ENCODE data around the gene DMXL2.
"Not testable (repeated sequence)": the region's sequence is repeated elsewhere in the genome, so short reads cannot be mapped to it uniquely, and the experiment has no call there.

The DMXL2 gene

DNA sequence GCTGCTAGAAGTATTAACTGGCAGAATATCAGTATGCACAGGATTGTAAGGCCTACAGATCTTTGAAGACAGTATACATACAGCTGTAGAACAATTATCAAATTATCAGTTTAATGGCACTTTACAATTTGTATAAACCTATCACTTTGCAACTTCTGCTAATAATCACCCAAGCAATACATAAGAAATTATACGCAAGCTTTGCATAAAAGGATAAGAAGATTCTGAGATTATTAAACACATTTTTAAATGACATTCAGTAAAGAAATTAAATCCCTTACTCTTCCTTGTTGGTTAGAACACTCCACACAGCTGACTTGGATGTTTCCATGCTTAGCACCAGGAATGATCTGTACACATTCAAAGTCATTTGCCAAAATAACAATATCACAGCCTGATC is 46.8 kb downstream of the DMXL2 start:
- Histone ChIP-seq H3K4me3 (ENCODE audit: low read length) (no peak overlapping the region), H3K4me1 (ENCODE audit: insufficient read depth, low read length) (no peaks in the 10 kb centered on the region), H3K27me3 (ENCODE audit: insufficient read depth, low read length) (no peaks in the 10 kb centered on the region), H3K9ac (ENCODE audit: low read depth, low read length) (no peak overlapping the region), H3K36me3 (ENCODE audit: insufficient read depth, low read length) (no peaks in the 10 kb centered on the region), H3K9me3 (ENCODE audit: insufficient read depth, low read depth, low read length) (no peaks in the 10 kb centered on the region), H3K27ac (ENCODE audit: low read depth, low read length) (no peak overlapping the region)
- no CpG with 5 or more reads among the region's 1 CpG for WGBS

- H3K9ac ChIP-seq (ENCODE audit: low read depth, low read length); H3K4me1 ChIP-seq (ENCODE audit: insufficient read depth, low read length); H3K27me3 ChIP-seq (ENCODE audit: insufficient read depth, low read length); H3K27ac ChIP-seq (ENCODE audit: low read depth, low read length); H3K4me3 ChIP-seq (ENCODE audit: low read length); H3K36me3 ChIP-seq (ENCODE audit: insufficient read depth, low read length); H3K9me3 ChIP-seq (ENCODE audit: insufficient read depth, low read depth, low read length): not testable (repeated sequence)
- WGBS, result 89% methylated on average over 2 of the region's 2 CpGs
These were observed 49.2 kb downstream of the DMXL2 start for GRCh38 chr15:51573352-51573751.

DNA sequence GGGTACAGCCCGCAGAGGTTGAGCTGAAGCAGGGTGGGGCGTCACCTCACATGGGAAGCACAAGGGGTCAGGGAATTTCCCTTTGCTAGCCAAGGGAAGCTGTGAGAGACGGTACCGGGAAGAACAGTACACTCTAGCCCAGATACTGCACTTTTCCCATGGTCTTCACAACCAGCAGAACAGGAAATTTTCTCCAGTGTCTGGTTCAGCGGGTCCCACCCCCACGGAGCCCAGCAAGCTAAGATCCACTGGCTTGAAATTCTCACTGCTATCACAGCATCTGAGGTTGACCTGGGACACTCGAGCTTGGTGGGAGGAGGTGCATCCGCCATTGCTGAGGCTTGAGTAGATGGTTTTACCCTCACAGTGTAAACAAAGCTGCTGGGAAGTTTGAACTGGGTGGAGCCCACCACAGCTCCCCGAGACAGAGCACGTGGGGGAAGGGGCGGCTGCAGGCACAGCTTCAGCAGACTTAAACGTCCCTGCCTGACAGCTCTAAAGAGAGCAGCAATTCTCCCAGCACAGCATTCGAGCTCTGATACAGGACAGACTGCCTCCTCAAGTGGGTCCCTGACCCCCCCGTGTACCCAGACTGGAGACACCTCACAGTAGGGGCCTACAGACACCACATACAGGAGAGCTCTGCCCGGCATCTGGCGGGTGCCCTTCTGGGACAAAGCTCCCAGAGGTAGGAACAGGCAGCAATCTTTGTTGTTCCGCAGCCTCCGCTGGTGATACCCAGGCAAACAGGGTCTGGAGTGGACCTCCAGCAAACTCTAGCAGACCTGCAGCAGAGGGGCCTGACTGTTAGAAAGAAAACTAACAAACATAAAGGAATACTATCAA is 53.4 kb downstream of the DMXL2 start:
- 73% methylated on average over 18 of the region's 18 CpGs for WGBS
- not testable (repeated sequence) for H3K9me3 ChIP-seq (ENCODE audit: insufficient read depth, low read depth, low read length); H3K27me3 ChIP-seq (ENCODE audit: insufficient read depth, low read length); H3K4me3 ChIP-seq (ENCODE audit: low read length); H3K27ac ChIP-seq (ENCODE audit: low read depth, low read length); H3K4me1 ChIP-seq (ENCODE audit: insufficient read depth, low read length); H3K9ac ChIP-seq (ENCODE audit: low read depth, low read length); H3K36me3 ChIP-seq (ENCODE audit: insufficient read depth, low read length)

DNA sequence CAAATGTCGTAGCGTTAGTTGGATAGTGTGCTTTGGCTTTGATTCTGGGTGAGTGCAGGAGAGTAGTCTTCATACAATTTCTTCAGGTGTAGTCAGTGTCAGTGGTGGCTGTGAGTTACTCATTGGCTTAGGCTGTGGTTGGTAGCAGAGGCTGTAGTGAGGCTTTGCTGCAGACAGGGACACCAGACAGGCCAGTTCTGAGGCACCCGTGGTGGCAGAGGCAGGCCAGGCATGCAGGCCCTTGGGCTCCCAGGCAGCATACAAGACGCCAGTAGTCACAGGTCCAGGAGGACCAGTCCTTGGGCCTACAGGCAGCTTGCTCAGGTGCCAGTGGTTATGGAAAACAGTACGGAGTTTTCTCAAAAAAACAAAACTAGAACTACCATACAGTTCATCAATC is 61.3 kb downstream of the DMXL2 start:
- no peak overlapping the region for H3K4me3 ChIP-seq (ENCODE audit: low read length)
- no peaks in the 10 kb centered on the region for H3K27me3 ChIP-seq (ENCODE audit: insufficient read depth, low read length)
- no peaks in the 10 kb centered on the region for H3K36me3 ChIP-seq (ENCODE audit: insufficient read depth, low read length)
- H3K9ac ChIP-seq (ENCODE audit: low read depth, low read length), result no peak overlapping the region
- WGBS, result 90% methylated on average over 4 of the region's 5 CpGs
- no peaks in the 10 kb centered on the region for H3K9me3 ChIP-seq (ENCODE audit: insufficient read depth, low read depth, low read length)
- no peaks in the 10 kb centered on the region for H3K4me1 ChIP-seq (ENCODE audit: insufficient read depth, low read length)
- no peak overlapping the region for H3K27ac ChIP-seq (ENCODE audit: low read depth, low read length)

DNA sequence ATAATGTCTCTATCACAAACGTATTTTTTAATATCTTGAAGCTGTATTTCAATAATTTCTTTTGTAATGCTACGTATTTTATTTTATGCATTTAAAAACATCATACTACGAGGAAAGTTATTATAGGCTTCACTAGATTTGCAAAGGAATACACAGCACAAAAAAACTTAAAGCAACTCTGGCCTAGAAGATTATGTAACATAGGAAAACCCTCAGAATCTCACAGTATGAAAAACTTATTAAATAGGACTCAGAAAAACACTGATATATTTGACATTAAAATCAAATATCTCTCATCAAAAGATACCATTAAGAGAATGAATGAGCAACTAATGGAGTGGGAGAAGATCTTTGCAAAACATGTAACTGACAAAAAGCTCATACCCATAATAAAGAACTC is 63.7 kb downstream of the DMXL2 start:
- no peaks in the 10 kb centered on the region for H3K9me3 ChIP-seq (ENCODE audit: insufficient read depth, low read depth, low read length)
- no peak overlapping the region for H3K27ac ChIP-seq (ENCODE audit: low read depth, low read length)
- no peaks in the 10 kb centered on the region for H3K27me3 ChIP-seq (ENCODE audit: insufficient read depth, low read length)
- no peak overlapping the region for H3K4me3 ChIP-seq (ENCODE audit: low read length)
- no peak overlapping the region for H3K9ac ChIP-seq (ENCODE audit: low read depth, low read length)
- H3K4me1 ChIP-seq (ENCODE audit: insufficient read depth, low read length), result no peaks in the 10 kb centered on the region
- no peaks in the 10 kb centered on the region for H3K36me3 ChIP-seq (ENCODE audit: insufficient read depth, low read length)
- 67% methylated on average over 1 of the region's 3 CpGs for WGBS

DNA sequence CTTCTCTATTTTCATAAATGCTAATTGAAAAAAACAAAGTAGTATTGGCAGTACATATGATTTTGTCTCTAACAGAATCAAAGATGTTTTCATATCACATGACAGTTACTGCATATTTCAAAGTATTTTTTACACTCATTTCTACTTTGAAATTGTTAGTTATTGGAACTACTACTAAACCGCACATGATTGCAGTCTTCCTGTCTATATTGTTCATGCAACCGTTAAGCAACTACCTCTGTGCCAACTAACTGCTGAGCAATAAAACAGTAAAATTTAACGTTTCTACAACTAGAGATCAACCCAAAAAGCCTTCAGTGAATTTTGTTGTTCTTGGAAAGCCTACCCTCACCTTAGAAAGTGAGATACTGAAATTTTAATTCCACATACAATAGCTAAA is 64.2 kb downstream of the DMXL2 start:
- Histone ChIP-seq H3K4me3 (ENCODE audit: low read length) (no peak overlapping the region), H3K36me3 (ENCODE audit: insufficient read depth, low read length) (no peaks in the 10 kb centered on the region), H3K27me3 (ENCODE audit: insufficient read depth, low read length) (no peaks in the 10 kb centered on the region), H3K9me3 (ENCODE audit: insufficient read depth, low read depth, low read length) (no peaks in the 10 kb centered on the region), H3K4me1 (ENCODE audit: insufficient read depth, low read length) (no peaks in the 10 kb centered on the region), H3K9ac (ENCODE audit: low read depth, low read length) (no peak overlapping the region), H3K27ac (ENCODE audit: low read depth, low read length) (no peak overlapping the region)
- 91% methylated on average over 3 of the region's 3 CpGs for WGBS

- H3K27me3 ChIP-seq (ENCODE audit: insufficient read depth, low read length), result no peaks in the 10 kb centered on the region
- no peaks in the 10 kb centered on the region for H3K36me3 ChIP-seq (ENCODE audit: insufficient read depth, low read length)
- no peak overlapping the region for H3K9ac ChIP-seq (ENCODE audit: low read depth, low read length)
- H3K4me3 ChIP-seq (ENCODE audit: low read length), result no peak overlapping the region
- H3K9me3 ChIP-seq (ENCODE audit: insufficient read depth, low read depth, low read length), result no peaks in the 10 kb centered on the region
- H3K27ac ChIP-seq (ENCODE audit: low read depth, low read length), result no peak overlapping the region
- 98% methylated on average over 2 of the region's 2 CpGs for WGBS
- no peaks in the 10 kb centered on the region for H3K4me1 ChIP-seq (ENCODE audit: insufficient read depth, low read length)
These were observed 71.7 kb downstream of the DMXL2 start for GRCh38 chr15:51550841-51551240.

DNA sequence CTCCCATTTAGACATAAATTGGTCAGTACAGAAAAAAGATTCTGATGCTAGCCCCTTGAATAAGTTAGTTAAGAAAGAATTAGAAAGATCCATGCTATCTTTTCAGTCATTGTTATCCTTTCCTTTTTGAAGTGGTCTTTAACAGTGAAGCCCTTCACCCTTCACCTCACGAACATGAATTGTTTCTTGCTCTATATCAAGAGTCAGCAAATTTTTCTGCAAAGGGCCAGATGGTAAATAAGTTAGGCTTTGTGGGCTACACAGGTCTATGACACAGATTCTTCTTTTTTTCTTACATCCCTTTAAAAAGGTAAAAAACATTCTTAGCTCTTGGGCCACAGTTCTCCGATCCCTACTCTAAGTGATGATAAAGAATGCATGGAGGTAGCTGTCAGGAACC is 74.9 kb downstream of the DMXL2 start:
- Histone ChIP-seq H3K9me3 (ENCODE audit: insufficient read depth, low read depth, low read length) (no peaks in the 10 kb centered on the region), H3K9ac (ENCODE audit: low read depth, low read length) (no peak overlapping the region), H3K27ac (ENCODE audit: low read depth, low read length) (no peak overlapping the region), H3K4me1 (ENCODE audit: insufficient read depth, low read length) (no peaks in the 10 kb centered on the region), H3K36me3 (ENCODE audit: insufficient read depth, low read length) (no peaks in the 10 kb centered on the region), H3K27me3 (ENCODE audit: insufficient read depth, low read length) (no peaks in the 10 kb centered on the region), H3K4me3 (ENCODE audit: low read length) (no peak overlapping the region)
- WGBS, result 92% methylated on average over 1 of the region's 2 CpGs

GRCh38 chr15:51536965-51537574 is 85.5 kb downstream of the DMXL2 start:
- no peaks in the 10 kb centered on the region for H3K36me3 ChIP-seq (ENCODE audit: insufficient read depth, low read length)
- no peaks in the 10 kb centered on the region for H3K27me3 ChIP-seq (ENCODE audit: insufficient read depth, low read length)
- no peak overlapping the region for H3K4me3 ChIP-seq (ENCODE audit: low read length)
- H3K9me3 ChIP-seq (ENCODE audit: insufficient read depth, low read depth, low read length), result no peaks in the 10 kb centered on the region
- H3K4me1 ChIP-seq (ENCODE audit: insufficient read depth, low read length), result no peaks in the 10 kb centered on the region
- no peak overlapping the region for H3K9ac ChIP-seq (ENCODE audit: low read depth, low read length)
- WGBS, result 6% methylated on average over 1 of the region's 1 CpG
- H3K27ac ChIP-seq (ENCODE audit: low read depth, low read length), result no peak overlapping the region

DNA sequence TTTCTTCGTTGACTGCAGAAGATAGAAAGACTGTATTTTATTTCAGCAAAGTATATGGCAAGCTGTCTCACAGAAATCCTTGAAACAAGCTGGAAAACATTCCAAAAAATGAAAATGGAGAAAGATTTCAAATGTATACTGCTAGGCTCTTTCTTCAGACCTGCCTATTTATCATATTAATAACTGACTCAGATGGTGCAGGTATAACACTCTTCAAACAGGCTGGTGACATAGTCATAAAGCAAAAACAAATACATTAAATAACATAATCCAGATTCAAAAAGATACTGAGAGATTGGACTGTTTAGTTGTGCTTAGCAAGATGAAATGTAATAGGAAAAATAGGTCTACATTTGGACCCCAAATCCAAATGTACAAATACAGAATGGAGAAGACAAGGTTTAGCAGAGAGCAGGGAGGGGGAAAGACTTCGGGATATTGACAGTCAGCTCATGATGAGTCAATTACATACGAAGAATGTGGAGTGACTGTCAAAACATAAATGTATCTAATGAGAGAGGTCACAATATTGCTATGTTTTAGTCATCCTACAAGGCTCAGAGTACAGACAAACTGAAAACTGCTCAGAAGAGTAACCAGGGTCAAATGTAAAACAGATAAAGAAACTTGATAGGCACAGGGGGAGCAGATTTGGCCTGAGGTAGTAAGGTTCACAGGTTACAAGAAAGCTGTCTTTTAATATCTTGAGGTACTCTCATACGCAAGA is 88.7 kb downstream of the DMXL2 start:
- whole genome bisulfite sequencing, result 92% methylated on average over 4 of the region's 4 CpGs
- no peaks in the 10 kb centered on the region for H3K27me3 ChIP-seq (ENCODE audit: insufficient read depth, low read length)
- no peak overlapping the region for H3K9ac ChIP-seq (ENCODE audit: low read depth, low read length)
- no peaks in the 10 kb centered on the region for H3K36me3 ChIP-seq (ENCODE audit: insufficient read depth, low read length)
- no peak overlapping the region for H3K4me3 ChIP-seq (ENCODE audit: low read length)
- no peak overlapping the region for H3K27ac ChIP-seq (ENCODE audit: low read depth, low read length)
- H3K9me3 ChIP-seq (ENCODE audit: insufficient read depth, low read depth, low read length), result no peaks in the 10 kb centered on the region
- H3K4me1 ChIP-seq (ENCODE audit: insufficient read depth, low read length), result no peaks in the 10 kb centered on the region

DNA sequence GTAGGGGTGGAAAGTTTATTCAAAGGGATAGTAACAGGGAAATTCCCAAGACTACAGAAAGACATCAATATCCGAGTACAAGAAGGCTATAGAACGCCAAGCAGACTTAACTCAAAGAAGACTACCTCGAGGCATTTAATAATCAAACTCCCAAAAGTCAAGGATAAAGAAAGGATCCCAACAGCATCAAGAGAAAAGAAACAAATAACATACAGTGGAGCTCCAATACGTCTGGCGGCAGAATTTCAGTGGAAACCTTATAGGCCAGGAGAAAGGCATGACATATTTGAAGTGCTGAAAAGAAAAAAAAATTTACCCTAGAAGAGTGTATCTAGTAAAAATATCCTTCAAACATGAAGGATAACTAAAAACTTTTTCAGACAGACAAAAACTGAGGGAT is 95.6 kb downstream of the DMXL2 start:
- H3K9ac ChIP-seq (ENCODE audit: low read depth, low read length), result no peak overlapping the region
- no peak overlapping the region for H3K27ac ChIP-seq (ENCODE audit: low read depth, low read length)
- no peaks in the 10 kb centered on the region for H3K27me3 ChIP-seq (ENCODE audit: insufficient read depth, low read length)
- 96% methylated on average over 5 of the region's 5 CpGs for WGBS
- H3K4me3 ChIP-seq (ENCODE audit: low read length), result no peak overlapping the region
- no peaks in the 10 kb centered on the region for H3K9me3 ChIP-seq (ENCODE audit: insufficient read depth, low read depth, low read length)
- no peaks in the 10 kb centered on the region; the same call in 1 of the 2 replicates for H3K36me3 ChIP-seq (ENCODE audit: insufficient read depth, low read length)
- H3K4me1 ChIP-seq (ENCODE audit: insufficient read depth, low read length), result no peaks in the 10 kb centered on the region

All from HUES64 (cell line).